GM12891 (cell line): ENCODE data around the gene RAB34.

Experiments used
- POLR2A ChIP-seq: IDR thresholded peaks from 2 replicates; pipeline ENCODE4 v1.6.1; 2011; ENCODE audit warnings: low read depth, low read length, control low read depth
- POLR2AphosphoS5 ChIP-seq: IDR thresholded peaks from 2 replicates; pipeline ENCODE4 v1.6.1; 2011; ENCODE audit warnings: low read depth, low read length, control low read depth
- SPI1 ChIP-seq: IDR thresholded peaks from 2 replicates; pipeline ENCODE4 v1.6.1; 2011; ENCODE audit warnings: low read depth, low read length, control low read depth
- TAF1 ChIP-seq: IDR thresholded peaks from 2 replicates; pipeline ENCODE4 v1.6.1; 2011; ENCODE audit warnings: low read depth, low read length, control low read depth

- TF ChIP-seq POLR2A = no peak
- no peak for TF ChIP-seq TAF1
- TF ChIP-seq POLR2AphosphoS5 = no peak
- TF ChIP-seq SPI1 = no peak
These were observed 46.2 kb upstream of the RAB34 start for GRCh38 chr17:28763804-28764266.
